Ovary (tissue), 3 donors: ENCODE results near the gene TMEM63B.

Experiments
- POLR2A ChIP-seq: fragments of 450-650 bp; IDR thresholded peaks from one replicate; pipeline ENCODE4 v1.6.1; 2017; ENCODE audit warnings: antibody characterized with exemption, mild to moderate bottlenecking, moderate library complexity
- TF ChIP-seq, protein P1 (sequence below), 3 donors: fragments of 450-650 bp in 2 of 3; fragments of 200-600 bp in 1 of 3; IDR thresholded peaks; one replicate each; pipeline versions ENCODE4 v1.5.1 to v1.8.0; 2016 to 2022; ENCODE audit warnings: antibody characterized with exemption in 3 of 3, mild to moderate bottlenecking in 1 of 3
- donor health status: DM: no; HTN: no; CAD: no.

DNA sequence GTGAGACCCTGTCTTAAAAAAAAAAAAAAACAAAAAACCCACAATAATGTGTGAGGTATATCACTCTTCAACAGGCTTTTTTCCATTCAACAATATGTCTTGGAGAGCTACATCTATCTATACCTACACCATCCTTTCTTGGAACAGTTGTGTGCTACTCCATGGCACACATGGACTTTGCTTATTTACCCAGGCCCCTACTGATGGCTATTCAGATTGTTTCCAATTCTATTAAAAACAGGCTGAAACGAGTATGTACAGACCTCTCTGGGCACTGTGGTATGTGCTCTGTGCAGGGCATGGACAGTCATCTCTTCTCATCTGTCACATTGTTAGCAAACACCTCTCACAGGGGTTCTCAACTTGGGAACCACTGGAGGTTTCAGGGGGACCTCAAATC is 28.2 kb upstream of the TMEM63B start:
- no peak for TF ChIP-seq POLR2A
- TF ChIP-seq, protein P1, sequence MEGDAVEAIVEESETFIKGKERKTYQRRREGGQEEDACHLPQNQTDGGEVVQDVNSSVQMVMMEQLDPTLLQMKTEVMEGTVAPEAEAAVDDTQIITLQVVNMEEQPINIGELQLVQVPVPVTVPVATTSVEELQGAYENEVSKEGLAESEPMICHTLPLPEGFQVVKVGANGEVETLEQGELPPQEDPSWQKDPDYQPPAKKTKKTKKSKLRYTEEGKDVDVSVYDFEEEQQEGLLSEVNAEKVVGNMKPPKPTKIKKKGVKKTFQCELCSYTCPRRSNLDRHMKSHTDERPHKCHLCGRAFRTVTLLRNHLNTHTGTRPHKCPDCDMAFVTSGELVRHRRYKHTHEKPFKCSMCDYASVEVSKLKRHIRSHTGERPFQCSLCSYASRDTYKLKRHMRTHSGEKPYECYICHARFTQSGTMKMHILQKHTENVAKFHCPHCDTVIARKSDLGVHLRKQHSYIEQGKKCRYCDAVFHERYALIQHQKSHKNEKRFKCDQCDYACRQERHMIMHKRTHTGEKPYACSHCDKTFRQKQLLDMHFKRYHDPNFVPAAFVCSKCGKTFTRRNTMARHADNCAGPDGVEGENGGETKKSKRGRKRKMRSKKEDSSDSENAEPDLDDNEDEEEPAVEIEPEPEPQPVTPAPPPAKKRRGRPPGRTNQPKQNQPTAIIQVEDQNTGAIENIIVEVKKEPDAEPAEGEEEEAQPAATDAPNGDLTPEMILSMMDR (IDR thresholded peaks at IDR 0.05): no peak
